ENCODE results near the gene IPP.
"Not testable (repeated sequence)": the region's sequence is repeated elsewhere in the genome, so short reads cannot be mapped to it uniquely, and the experiment has no call there.

The IPP gene

GRCh38 chr1:45739137-45739536 is 11.3 kb downstream of the IPP start:
- DNase-seq, result no peak

DNA sequence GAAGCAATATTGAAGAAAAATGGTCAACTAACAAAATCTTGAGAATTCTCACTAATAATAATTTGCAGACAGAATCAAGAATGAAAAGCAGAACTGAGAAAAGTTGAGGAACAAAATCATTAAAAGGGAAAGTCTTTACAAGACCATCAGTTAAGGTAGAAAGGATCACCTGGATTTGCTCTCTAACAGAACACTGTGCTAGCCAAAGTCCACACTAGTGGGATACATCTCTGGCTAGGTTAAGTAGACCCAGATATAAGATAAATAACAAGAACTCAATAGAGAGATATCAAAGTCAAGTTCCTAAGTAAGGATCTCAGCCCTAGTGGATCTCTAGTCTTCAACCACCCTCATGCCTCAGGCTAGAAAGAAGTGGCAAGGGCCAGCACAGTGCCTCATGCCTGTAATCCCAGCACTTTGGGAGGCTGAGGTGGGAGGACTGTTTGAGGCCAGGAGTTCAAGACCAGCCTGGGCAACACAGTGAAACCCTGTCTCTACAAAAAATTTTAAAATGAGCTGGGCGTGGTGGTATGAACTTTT is 19.6 kb downstream of the IPP start:
- DNase-seq, result no peak

DNA sequence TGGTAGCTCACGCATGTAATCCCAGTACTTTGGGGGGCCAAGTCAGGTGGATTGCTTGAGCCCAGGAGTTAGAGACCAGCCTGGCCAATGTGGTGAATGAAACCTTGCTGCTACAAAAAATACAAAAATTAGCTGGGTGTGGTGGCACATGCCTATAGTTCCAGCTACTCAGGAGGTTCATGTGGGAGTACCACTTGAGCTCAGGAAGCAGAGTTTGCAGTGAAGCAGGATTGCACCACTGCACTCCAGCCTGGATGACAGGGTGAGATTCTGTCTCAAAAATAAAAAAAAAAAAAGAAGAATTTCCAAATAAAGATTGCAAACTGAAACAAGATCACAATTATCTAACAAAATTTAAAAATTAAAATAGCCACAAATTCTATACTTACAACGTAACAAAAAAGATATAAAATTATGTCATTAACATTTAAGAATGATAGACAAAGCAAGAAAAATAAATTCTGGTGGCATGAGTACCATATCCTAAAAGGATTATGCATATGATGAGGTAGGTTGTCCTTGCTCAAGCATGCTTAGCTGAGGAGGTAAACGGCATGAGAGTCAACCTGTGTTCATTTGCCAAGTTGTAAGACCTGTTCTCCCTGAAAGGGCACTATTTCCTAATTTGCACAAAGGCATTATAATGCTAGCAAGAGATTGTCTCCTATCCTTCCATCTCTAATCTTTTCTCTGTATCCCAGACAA is 20.2 kb downstream of the IPP start:
- DNase-seq, result no peak

DNA sequence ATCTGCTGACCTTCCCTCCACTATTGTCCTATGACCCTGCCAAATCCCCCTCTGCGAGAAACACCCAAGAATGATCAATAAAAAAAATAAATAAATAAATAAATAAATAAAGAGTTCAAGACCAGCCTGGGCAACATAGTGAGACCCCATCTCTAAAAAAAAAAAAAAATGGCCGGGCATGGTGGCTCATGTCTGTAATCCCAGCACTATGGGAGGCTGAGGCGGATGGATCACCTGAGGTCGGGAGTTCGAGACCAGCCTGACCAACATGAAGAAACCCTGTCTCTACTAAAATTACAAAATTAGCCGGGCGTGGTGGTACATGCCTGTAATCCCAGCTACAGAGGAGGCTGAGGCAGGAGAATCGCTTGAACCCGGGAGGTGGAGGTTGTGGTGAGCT is 24.4 kb downstream of the IPP start:
- DNase-seq, result not testable (repeated sequence)

- DNase-seq, result no peak
Observed at GRCh38 chr1:45723248-45723930, 27.1 kb downstream of the IPP start.

- no peak for DNase-seq
Observed at GRCh38 chr1:45722809-45723208, 27.6 kb downstream of the IPP start.

- no peak for DNase-seq
Observed at GRCh38 chr1:45721207-45721606, 29.2 kb downstream of the IPP start.

DNA sequence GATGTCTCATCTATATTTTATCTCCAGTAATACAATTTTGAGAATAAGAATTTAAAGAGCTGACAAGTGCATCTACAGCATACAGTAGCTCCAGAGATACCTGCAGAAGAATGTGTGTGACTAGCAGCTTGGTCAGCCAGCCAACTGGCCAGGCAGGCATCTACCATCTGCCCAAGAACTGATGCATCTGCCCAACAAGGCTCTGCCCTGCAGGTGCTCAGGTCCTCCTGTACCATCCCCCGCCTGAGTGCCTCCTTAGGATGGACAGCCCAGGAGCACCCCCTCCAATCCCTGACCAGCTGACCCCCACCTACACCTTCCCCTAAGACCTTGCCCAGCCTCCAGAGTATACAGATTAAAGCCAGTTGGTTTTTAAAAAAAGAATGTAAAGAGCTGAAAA is 32.2 kb downstream of the IPP start:
- no peak for DNase-seq

DNA sequence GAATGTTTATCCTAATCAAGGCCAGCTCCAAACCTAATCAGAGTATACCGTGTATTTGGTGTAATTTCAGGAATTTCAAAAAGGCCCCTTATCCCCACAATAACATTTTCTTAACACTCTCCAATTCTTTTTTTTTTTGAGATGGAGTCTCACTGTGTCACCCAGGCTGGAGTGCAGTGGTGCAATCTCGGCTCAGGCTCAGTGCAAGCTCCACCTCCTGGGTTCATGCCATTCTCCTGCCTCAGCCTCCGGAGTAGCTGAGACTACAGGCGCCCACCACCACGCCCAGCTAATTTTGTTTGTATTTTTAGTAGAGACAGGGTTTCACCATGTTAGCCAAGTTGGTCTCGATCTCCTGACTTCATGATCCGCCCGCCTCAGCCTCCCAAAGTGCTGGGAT is 33.1 kb downstream of the IPP start:
- DNase-seq, result not testable (repeated sequence)

- no peak for DNase-seq
Observed at GRCh38 chr1:45716700-45717099, 33.8 kb downstream of the IPP start.

DNA sequence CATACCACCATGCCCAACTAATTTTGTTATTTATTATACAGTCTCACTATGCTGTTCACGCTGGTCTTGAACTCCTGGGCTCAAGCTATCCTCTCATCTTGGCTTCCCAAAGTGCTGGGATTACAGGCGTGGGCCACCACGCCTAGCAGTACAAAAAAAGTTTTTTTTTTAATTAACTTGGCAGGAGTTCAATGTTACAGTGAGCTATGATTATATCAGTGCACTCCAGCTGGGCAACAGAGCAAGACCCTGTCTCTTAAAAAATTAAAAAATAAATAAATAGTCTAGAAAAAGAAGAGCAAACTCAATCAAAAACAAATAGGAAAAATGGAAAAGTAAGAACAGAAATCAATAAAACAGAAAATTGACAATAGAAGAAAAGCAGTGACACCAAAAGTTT is 36.7 kb downstream of the IPP start:
- no peak for DNase-seq

- no peak for DNase-seq
Observed at GRCh38 chr1:45704637-45705036, 45.8 kb downstream of the IPP start.

GRCh38 chr1:45694823-45695222 is 55.6 kb downstream of the IPP start:
- DNase-seq, result no peak

DNA sequence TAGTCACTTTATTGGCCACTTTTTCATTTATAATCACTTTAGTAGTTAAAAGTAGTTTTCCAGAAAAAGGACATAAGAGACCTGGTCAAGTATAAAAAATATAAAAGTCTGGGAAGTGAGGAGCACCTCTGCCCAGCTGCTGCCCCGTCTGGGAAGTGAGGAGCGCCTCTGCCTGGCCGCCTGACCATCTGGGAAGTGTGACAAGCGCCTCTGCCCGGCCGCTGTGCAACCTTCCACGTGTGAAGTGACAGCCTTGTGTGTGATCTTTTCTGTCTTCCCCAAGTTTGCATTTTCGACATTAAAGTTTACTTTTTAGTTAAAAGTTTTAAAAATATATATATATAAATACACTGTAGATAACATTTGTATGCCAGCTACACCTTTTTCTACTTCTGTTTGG is 56.6 kb downstream of the IPP start:
- not testable (repeated sequence) for DNase-seq

DNA sequence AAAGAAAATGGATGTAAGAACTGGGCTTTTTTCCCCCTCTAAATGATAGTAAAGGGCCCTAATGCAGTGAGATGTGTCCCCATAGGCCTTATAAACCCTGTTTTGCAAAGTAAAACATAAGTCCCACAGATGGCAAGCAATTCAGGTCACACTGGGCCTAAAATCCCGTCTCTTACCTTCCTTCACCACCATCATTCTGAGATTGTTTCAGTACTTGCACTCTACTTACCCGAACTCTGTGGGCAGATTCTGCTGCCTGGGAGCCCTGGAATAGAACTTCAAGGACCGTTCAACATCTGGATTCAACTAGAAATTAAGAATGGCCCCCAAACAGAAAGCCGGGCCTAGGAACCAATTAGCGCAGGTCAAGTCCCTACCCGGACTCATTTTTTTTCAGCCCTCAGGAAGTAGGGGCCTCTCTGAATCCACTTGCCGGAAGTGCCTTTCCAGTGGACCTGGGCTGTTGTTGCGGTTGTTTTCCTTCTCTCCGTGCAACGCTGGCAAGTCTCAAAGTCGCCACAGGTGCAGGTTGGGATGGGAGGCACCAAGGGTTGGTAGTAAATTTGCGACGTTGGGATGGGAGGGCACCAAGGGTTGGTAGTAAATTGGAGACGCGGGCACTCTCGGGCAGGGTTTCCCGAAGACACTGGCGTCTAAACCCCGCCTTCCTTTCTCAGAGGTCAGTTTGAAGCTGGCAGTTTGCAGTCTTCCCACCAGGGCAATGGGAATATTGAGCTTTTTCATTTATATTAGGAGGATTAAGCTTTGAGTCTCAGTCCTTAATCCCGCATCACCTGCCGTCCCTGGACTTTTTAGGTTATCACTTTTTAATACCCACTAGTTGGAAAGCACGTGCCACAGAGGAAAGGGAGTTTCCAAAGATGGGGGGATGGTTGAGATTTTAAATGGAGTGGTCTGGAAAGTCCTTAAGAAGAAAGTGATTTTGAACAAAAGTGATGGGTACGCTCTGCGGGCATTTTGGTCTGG is 62.4 kb downstream of the IPP start, which contains the start of gene TMEM69:
Gene TMEM69 (plus strand): TSS at position 428 of the 987 bp plus-strand sequence. CDS start 2,888 bp downstream, outside the sequence.
- DNase-seq, result peak; percentile 75

GRCh38 chr1:45687014-45687753 is 63.3 kb downstream of the IPP start:
- DNase-seq, result peak; percentile 100

- DNase-seq, result peak; percentile 97
Observed at GRCh38 chr1:45686288-45687013, 64.0 kb downstream of the IPP start, which contains the start of gene GPBP1L1. GPBP1L1 (minus strand) TSS chr1:45686533; CDS start chr1:45659087, 27,446 bp downstream.

DNA sequence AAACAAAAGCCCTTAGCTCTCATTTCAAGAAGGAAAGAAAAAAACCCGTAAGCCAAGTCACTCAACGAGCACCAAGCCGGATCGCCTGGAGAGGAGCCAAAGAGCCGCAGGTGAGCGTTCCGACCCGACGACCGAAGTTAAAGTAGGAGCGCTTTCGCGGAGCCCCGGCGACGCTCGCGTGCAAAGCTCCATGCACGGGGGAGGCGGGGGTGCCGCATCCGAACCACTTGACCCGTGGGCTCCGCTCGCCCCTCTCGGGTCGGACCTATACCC is 64.5 kb downstream of the IPP start:
- peak; percentile 23 for DNase-seq

- DNase-seq, result no peak
Observed at GRCh38 chr1:45685308-45686014, 65.0 kb downstream of the IPP start.

GRCh38 chr1:45684402-45684801 is 66.1 kb downstream of the IPP start:
- no peak for DNase-seq

GRCh38 chr1:45682942-45683341 is 67.5 kb downstream of the IPP start:
- no peak for DNase-seq
